HepG2 (cell line): ENCODE data around the gene GDNF. TPM values are rescaled to one million over a fixed set of nuclear protein-coding genes. Genes with fewer than 3 reads are reported as not detected.

ENCODE experiments used
- ATAC-seq: fragments of 200-7000 bp; cut with Tn5 transposase; 3 replicates; pipeline ENCODE4 v1.9.1; 2020; ENCODE audit warnings: mild to moderate bottlenecking, moderate library complexity
- BruUV-seq: library from RNA; stranded (reverse); fragments of 400-500 nt; replicated peaks from 2 replicates; lab custom pipeline; 2021; lab: Mats Ljungman, UMichigan
- CTCF ChIA-PET: fragments of 300-600 bp; formaldehyde crosslinking; extraction: SDS; loops from one replicate; lab custom pipeline; 2021; ENCODE audit warnings: low total read pairs, inconsistent platforms, low intra/inter-chr PET ratio; lab: Yijun Ruan, JAX
- POLR2A ChIA-PET: fragments of 350-600 bp; sonication (Branson Sonifier 250); formaldehyde crosslinking; loops from one replicate; lab custom pipeline; 2020; ENCODE audit warnings: antibody characterized with exemption, inconsistent platforms; lab: Yijun Ruan, JAX
- DNase-seq: peaks from one replicate; pipeline ENCODE4 v3.0.0-alpha.2; 2015; ENCODE audit warnings: low spot score
- FAIRE-seq: peaks from 3 replicates; lab custom pipeline; 2011; peaks lifted over from hg19 to GRCh38; lab: Jason Lieb, UNC
- H2AFZ ChIP-seq: one replicate; pipeline ENCODE4 v1.6.1; 2011; ENCODE audit warnings: low read length, inconsistent platforms
- H3K27ac ChIP-seq: fragments of 300-600 bp; 3 replicates; pipeline ENCODE4 v1.8.0; 2011; ENCODE audit warnings: mixed run types, mild to moderate bottlenecking, mixed read lengths, low read length, inconsistent platforms; ENCODE audit not compliant: insufficient read depth; ENCODE audit errors: extremely low read length
- H3K27me3 ChIP-seq, 2 experiments: fragments of 200-600 bp in 1 of 2; 2 replicates in 1 of 2; 3 replicates in 1 of 2; pipeline versions ENCODE4 v1.6.0 to v1.8.0; 2011; ENCODE audit warnings: low read length in 2 of 2, mild to moderate bottlenecking in 2 of 2, moderate library complexity in 2 of 2, inconsistent platforms in 1 of 2; ENCODE audit not compliant: insufficient read depth in 2 of 2, control insufficient read depth in 1 of 2
- H3K36me3 ChIP-seq, 2 experiments: fragments of 200-600 bp in 1 of 2; replicated peaks in 1 of 2; 2 replicates in 1 of 2; 3 replicates in 1 of 2; pipeline versions ENCODE4 v1.5.1 to v1.8.0; 2011; ENCODE audit warnings: low read length in 2 of 2, inconsistent platforms in 1 of 2; ENCODE audit not compliant: insufficient read depth in 2 of 2, control insufficient read depth in 1 of 2
- H3K4me1 ChIP-seq: 2 replicates; pipeline ENCODE4 v1.5.1; 2012; ENCODE audit warnings: low read length, inconsistent platforms; ENCODE audit not compliant: insufficient read depth
- H3K4me2 ChIP-seq: 2 replicates; pipeline ENCODE4 v1.6.0; 2011; ENCODE audit warnings: low read depth, low read length, inconsistent platforms
- H3K4me3 ChIP-seq, 3 experiments: fragments of 200-600 bp in 1 of 3; sonication (generic), shearing (Covaris generic) in 1 of 3; replicated peaks in 1 of 3; 2 replicates each; pipeline ENCODE4 v1.5.1; 2011 to 2016; ENCODE audit warnings: low read length in 3 of 3, inconsistent platforms in 2 of 3, low read depth in 2 of 3, mild to moderate bottlenecking in 2 of 3, control low read depth in 1 of 3, mixed read lengths in 1 of 3; ENCODE audit not compliant: insufficient read depth in 1 of 3
- H3K79me2 ChIP-seq: one replicate; pipeline ENCODE4 v1.6.1; 2011; ENCODE audit warnings: low read length, inconsistent platforms; ENCODE audit not compliant: insufficient read depth
- H3K9ac ChIP-seq: 2 replicates; pipeline ENCODE4 v1.6.0; 2011; ENCODE audit warnings: mild to moderate bottlenecking, low read depth, low read length, inconsistent platforms; ENCODE audit not compliant: insufficient read depth
- H3K9me3 ChIP-seq: 2 replicates; pipeline ENCODE4 v1.5.1; 2012; ENCODE audit warnings: mild to moderate bottlenecking, low read length
- H4K20me1 ChIP-seq: 2 replicates; pipeline ENCODE4 v1.6.0; 2011; ENCODE audit warnings: inconsistent platforms, mild to moderate bottlenecking, low read length, moderate library complexity; ENCODE audit not compliant: insufficient read depth
- ZBTB33 ChIP-seq: sonication (generic); formaldehyde crosslinking; IDR thresholded peaks from 2 replicates; pipeline ENCODE4 v1.4.0; 2020; ENCODE audit warnings: missing genetic modification reagents
- ZNF362 ChIP-seq: sonication (generic); formaldehyde crosslinking; IDR thresholded peaks from 2 replicates; pipeline ENCODE4 v1.4.0; 2020; ENCODE audit warnings: missing genetic modification reagents, mild to moderate bottlenecking, borderline replicate concordance
- WGBS: methylation state at CpG from one replicate; pipeline ENCODE4 v1.1.6; 2017; ENCODE audit warnings: low lambda C conversion rate; 5-methylcytosine and 5-hydroxymethylcytosine counted together
- in situ Hi-C: cut with HindIII; loops from 2 replicates; pipeline ENCODE4 v1.10.0; 2017; ENCODE audit warnings: low pct_unique_long_range_greater_than_20kb; ENCODE audit not compliant: extremely low pct_ligation_motif_present
- intact Hi-C: fragments of 100-400 bp; cut with micrococcal nuclease; formaldehyde crosslinking; loops from one replicate; pipeline ENCODE4 v1.10.0; 2022; ENCODE audit not compliant: unreplicated experiment
- polyA plus RNA-seq, 8 experiments: library from polyadenylated mRNA; depleted of rRNA in 3 of 8; stranded (reverse) in 7 of 8; unstranded in 1 of 8; fragments of >200 nt; fragmentation: Illumina TruSeq in 4 of 8; extraction: Trizol in 4 of 8; gene quantifications; 2 replicates each; pipeline versions ENCODE4 v1.2.1 to v1.2.3, GENCODE V29; 2011 to 2016; ENCODE audit warnings: low read depth in 4 of 8, missing spikeins in 1 of 8, mixed read lengths in 1 of 8; ENCODE audit not compliant: insufficient read depth in 1 of 8
- total RNA-seq, 5 experiments: library from RNA; depleted of rRNA; stranded (reverse); fragments of >200 nt; fragmentation: Illumina TruSeq; extraction: Trizol; gene quantifications; 2 replicates each; pipeline ENCODE4 v1.2.3, GENCODE V29; 2016; ENCODE audit warnings: low read depth in 1 of 5

The GDNF gene
- total and polyA plus RNA-seq, 2 of the 13 experiments (the other 11 are each of a cell fraction or from before 2014, with no cell fraction given): 0.24 to 0.46 TPM

- Histone ChIP-seq H3K9me3 (no peaks in the 10 kb centered on the region), H3K4me1 (peaks cover 20% of the 10 kb centered on the region), H3K4me3 (no peak overlapping the region), H3K36me3 (no peaks in the 10 kb centered on the region), H4K20me1 (no peaks in the 10 kb centered on the region), H3K4me2 (0 out of 2 replicates have a peak overlapping the region, but pooled peaks have one; percentile 18), H3K27ac (no peak overlapping the region), H3K79me2 (no peaks in the 10 kb centered on the region), H3K27me3 (peaks cover 6 to 60% of the 10 kb centered on the region in 2 experiments), H2AFZ (no peak overlapping the region), H3K9ac (no peak overlapping the region)
- POLR2A ChIA-PET: no interaction called here
- FAIRE-seq (no peak), ATAC-seq (no peak), DNase-seq (no peak)
- CTCF ChIA-PET: interaction anchor here (1.5 to 2.2 kb wide), 2 partner anchors 355 kb away, joined by 4 to 6 read pairs; no protein-coding TSS in a partner anchor
- WGBS: 71% methylated on average over 40 of the region's 47 CpGs
- intact Hi-C loops (no loop called here), in situ Hi-C loops (loop anchor here (5.0 kb wide), 1 partner anchor 354 kb away; no protein-coding TSS in a partner anchor)
- no TSS peak for BruUV-seq
- no peak for TF ChIP-seq ZNF362 (CRISPR knock-in tag)
- TF ChIP-seq ZBTB33 (CRISPR knock-in tag): peak; percentile 55; the same call in 1 of the 2 replicates
Observed at GRCh38 chr5:37838152-37838932, 1.5 kb downstream of the GDNF start.
